H9 (cell line): Measurements from ENCODE around the gene CDKL4. TPM values are rescaled to one million over a fixed set of nuclear protein-coding genes. Genes with fewer than 3 reads are reported as not detected.

Source experiments
- DNase-seq: peaks from one replicate; pipeline ENCODE4 v3.0.0-alpha.2; 2017
- H2AFZ ChIP-seq: one replicate; pipeline ENCODE4 v1.6.1; 2013; ENCODE audit warnings: mild to moderate bottlenecking, low read length, control low read depth, moderate library complexity
- H2AK5ac ChIP-seq: 2 replicates; pipeline ENCODE4 v1.6.1; 2013; ENCODE audit warnings: low read length, control low read depth, mixed read lengths; ENCODE audit not compliant: insufficient read length
- H2BK120ac ChIP-seq: one replicate; pipeline ENCODE4 v1.6.1; 2013; ENCODE audit warnings: low read depth, mild to moderate bottlenecking, low read length, control low read depth, inconsistent platforms; ENCODE audit not compliant: poor library complexity, severe bottlenecking
- H2BK12ac ChIP-seq: 2 replicates; pipeline ENCODE4 v1.6.1; 2013; ENCODE audit warnings: low read length, control low read depth, mixed read lengths, low read depth; ENCODE audit not compliant: insufficient read length
- H2BK15ac ChIP-seq: 2 replicates; pipeline ENCODE4 v1.6.1; 2013; ENCODE audit warnings: low read depth, low read length, control low read depth
- H2BK20ac ChIP-seq: one replicate; pipeline ENCODE4 v1.6.1; 2013; ENCODE audit warnings: low read depth, mild to moderate bottlenecking, low read length, control low read depth, inconsistent platforms; ENCODE audit not compliant: poor library complexity, severe bottlenecking
- H2BK5ac ChIP-seq: 2 replicates; pipeline ENCODE4 v1.6.1; 2013; ENCODE audit warnings: low read length, control low read depth, mixed read lengths; ENCODE audit not compliant: insufficient read length
- H3K14ac ChIP-seq: 2 replicates; pipeline ENCODE4 v1.6.1; 2013; ENCODE audit warnings: low read length, control low read depth; ENCODE audit not compliant: insufficient read depth
- H3K18ac ChIP-seq: 2 replicates; pipeline ENCODE4 v1.6.1; 2013; ENCODE audit warnings: low read depth, mild to moderate bottlenecking, mixed read lengths, low read length, control low read depth; ENCODE audit not compliant: insufficient read length
- H3K23ac ChIP-seq: 2 replicates; pipeline ENCODE4 v1.6.1; 2013; ENCODE audit warnings: low read length, control low read depth, mixed read lengths, low read depth; ENCODE audit not compliant: insufficient read length
- H3K23me2 ChIP-seq: 2 replicates; pipeline ENCODE4 v1.6.1; 2013; ENCODE audit warnings: low read depth, mild to moderate bottlenecking, mixed read lengths, low read length, control low read depth; ENCODE audit not compliant: insufficient read length, poor library complexity, severe bottlenecking
- H3K27ac ChIP-seq: 2 replicates; pipeline ENCODE4 v1.5.1; 2013; ENCODE audit warnings: low read length, control low read depth, mixed read lengths, low read depth; ENCODE audit not compliant: insufficient read length
- H3K27me3 ChIP-seq: 2 replicates; pipeline ENCODE4 v1.6.1; 2013; ENCODE audit warnings: low read length, control low read depth, inconsistent platforms; ENCODE audit not compliant: insufficient read depth
- H3K4ac ChIP-seq: 2 replicates; pipeline ENCODE4 v1.6.1; 2013; ENCODE audit warnings: low read depth, mild to moderate bottlenecking, control low read depth, inconsistent platforms, low read length, moderate library complexity
- H3K4me1 ChIP-seq: 2 replicates; pipeline ENCODE4 v1.6.1; 2013; ENCODE audit warnings: low read length, control low read depth, inconsistent platforms; ENCODE audit not compliant: insufficient read depth
- H3K4me2 ChIP-seq: 2 replicates; pipeline ENCODE4 v1.6.1; 2013; ENCODE audit warnings: low read length, control low read depth, mixed read lengths; ENCODE audit not compliant: insufficient read length, insufficient read depth
- H3K56ac ChIP-seq: 2 replicates; pipeline ENCODE4 v1.6.1; 2013; ENCODE audit warnings: low read depth, mild to moderate bottlenecking, mixed read lengths, low read length, control low read depth; ENCODE audit not compliant: insufficient read length
- H3K79me1 ChIP-seq: 2 replicates; pipeline ENCODE4 v1.6.1; 2013; ENCODE audit warnings: low read depth, mild to moderate bottlenecking, moderate library complexity, low read length, control low read depth, inconsistent platforms; ENCODE audit not compliant: insufficient read depth, poor library complexity, severe bottlenecking
- H3K79me2 ChIP-seq: 2 replicates; pipeline ENCODE4 v1.6.1; 2013; ENCODE audit warnings: low read length, control low read depth, inconsistent platforms; ENCODE audit not compliant: insufficient read depth
- H3K9ac ChIP-seq: 2 replicates; pipeline ENCODE4 v1.6.1; 2013; ENCODE audit warnings: low read length, control low read depth, mixed read lengths; ENCODE audit not compliant: insufficient read length; ENCODE audit errors: extremely low read depth
- H3K9me3 ChIP-seq: one replicate; pipeline ENCODE4 v1.6.1; 2013; ENCODE audit warnings: low read depth, low read length, inconsistent platforms; ENCODE audit not compliant: control insufficient read depth
- H3T11ph ChIP-seq: one replicate; pipeline ENCODE4 v1.6.1; 2013; ENCODE audit warnings: mild to moderate bottlenecking, low read length, control low read depth, inconsistent platforms
- H4K20me1 ChIP-seq: one replicate; pipeline ENCODE4 v1.6.1; 2013; ENCODE audit not compliant: control insufficient read depth, insufficient read length, insufficient read depth
- H4K5ac ChIP-seq: 2 replicates; pipeline ENCODE4 v1.6.1; 2013; ENCODE audit warnings: low read depth, mild to moderate bottlenecking, mixed read lengths, low read length, control low read depth; ENCODE audit not compliant: insufficient read length
- H4K8ac ChIP-seq: replicated peaks from 2 replicates; pipeline ENCODE4 v1.6.1; 2013; ENCODE audit warnings: low read length, control low read depth, mixed read lengths, low read depth; ENCODE audit not compliant: insufficient read length
- H4K91ac ChIP-seq: 2 replicates; pipeline ENCODE4 v1.6.1; 2013; ENCODE audit warnings: low read depth, mild to moderate bottlenecking, moderate library complexity, mixed read lengths, low read length, control low read depth; ENCODE audit not compliant: insufficient read length
- H3K27ac Mint-ChIP-seq, 3 experiments: 2 replicates in 2 of 3; 3 replicates in 1 of 3; pipeline ENCODE4 v1.8.0; 2020 to 2021; ENCODE audit warnings: mixed read lengths in 3 of 3, mild to moderate bottlenecking in 1 of 3, moderate library complexity in 1 of 3
- H3K27me3 Mint-ChIP-seq: 2 replicates; pipeline ENCODE4 v1.8.0; 2021; ENCODE audit warnings: low read depth, mild to moderate bottlenecking, moderate library complexity, mixed read lengths
- H3K36me3 Mint-ChIP-seq, 3 experiments: 2 replicates in 2 of 3; 3 replicates in 1 of 3; pipeline ENCODE4 v1.8.0; 2020 to 2021; ENCODE audit warnings: low read depth in 3 of 3, mixed read lengths in 3 of 3; ENCODE audit not compliant: insufficient read depth in 1 of 3
- H3K4me1 Mint-ChIP-seq, 2 experiments: 2 replicates each; pipeline ENCODE4 v1.8.0; 2020; ENCODE audit warnings: mixed read lengths in 2 of 2
- H3K4me3 Mint-ChIP-seq, 2 experiments: 2 replicates in 1 of 2; 3 replicates in 1 of 2; pipeline ENCODE4 v1.8.0; 2020 to 2021; ENCODE audit warnings: mild to moderate bottlenecking in 2 of 2, mixed read lengths in 2 of 2, moderate library complexity in 1 of 2
- H3K9me3 Mint-ChIP-seq, 2 experiments: 2 replicates in 1 of 2; 3 replicates in 1 of 2; pipeline ENCODE4 v1.8.0; 2020; ENCODE audit warnings: mild to moderate bottlenecking in 2 of 2, mixed read lengths in 2 of 2, moderate library complexity in 1 of 2
- CTCF ChIP-seq: fragments of 200-600 bp; sonication (generic); conservative IDR thresholded peaks from 3 replicates; pipeline ENCODE4 v1.8.0; 2021; ENCODE audit warnings: antibody characterized with exemption, mild to moderate bottlenecking
- WGBS: extraction: QIAGEN DNeasy Blood & Tissue Kit; methylation state at CpG from one replicate; pipeline ENCODE4 v1.1.7; 2013; ENCODE audit warnings: missing lambda C conversion rate, low lambda C conversion rate, mixed read lengths; ENCODE audit not compliant: insufficient read length; ENCODE audit errors: extremely low coverage; 5-methylcytosine and 5-hydroxymethylcytosine counted together
- total RNA-seq: library from RNA; stranded (reverse); gene quantifications from 2 replicates; pipeline ENCODE4 v1.2.1, GENCODE V29; 2021

CDKL4 gene
- total RNA-seq, 1 experiment from 2014 or later: not detected

- Histone ChIP-seq H2AK5ac (no peak overlapping the region), H4K5ac (no peak overlapping the region), H2BK12ac (no peak overlapping the region), H4K20me1 (no peaks in the 10 kb centered on the region), H3K27me3 (no peaks in the 10 kb centered on the region), H3K9ac (no peak overlapping the region), H3K4me2 (no peak overlapping the region), H3K56ac (no peak overlapping the region), H3K79me1 (no peaks in the 10 kb centered on the region), H2BK120ac (no peak overlapping the region), H3K18ac (no peak overlapping the region), H2BK20ac (no peak overlapping the region), H3K23me2 (no peaks in the 10 kb centered on the region), H2BK5ac (no peak overlapping the region), H2BK15ac (no peak overlapping the region), H3K14ac (no peak overlapping the region), H2AFZ (no peak overlapping the region), H3K9me3 (no peaks in the 10 kb centered on the region), H3K4me1 (peaks cover 3% of the 10 kb centered on the region; the same call in 1 of the 2 replicates), H3T11ph (no peak overlapping the region), H4K8ac (no peak overlapping the region), H3K4ac (no peak overlapping the region), H4K91ac (no peak overlapping the region), H3K27ac (no peak overlapping the region), H3K79me2 (no peaks in the 10 kb centered on the region), H3K23ac (no peak overlapping the region)
- H3K27me3 Mint-ChIP-seq: no peaks in the 10 kb centered on the region
- H3K4me1 Mint-ChIP-seq: peaks cover 0 to 7% of the 10 kb centered on the region in 2 experiments; a peak in 2 of 4 replicates
- TF ChIP-seq CTCF: no peak
- no peaks in the 10 kb centered on the region for H3K36me3 Mint-ChIP-seq
- DNase-seq: no peak
- peaks cover 0 to under 1% of the 10 kb centered on the region in 2 experiments; a peak in 1 of 5 replicates for H3K9me3 Mint-ChIP-seq
- H3K4me3 Mint-ChIP-seq: no peak overlapping the region
- no CpG with 5 or more reads among the region's 1 CpG for WGBS
- H3K27ac Mint-ChIP-seq: no peak overlapping the region
These were observed 90.5 kb downstream of the CDKL4 start for GRCh38 chr2:39153312-39153711.
